ENCODE results near the gene FSD1.

The FSD1 gene

DNA sequence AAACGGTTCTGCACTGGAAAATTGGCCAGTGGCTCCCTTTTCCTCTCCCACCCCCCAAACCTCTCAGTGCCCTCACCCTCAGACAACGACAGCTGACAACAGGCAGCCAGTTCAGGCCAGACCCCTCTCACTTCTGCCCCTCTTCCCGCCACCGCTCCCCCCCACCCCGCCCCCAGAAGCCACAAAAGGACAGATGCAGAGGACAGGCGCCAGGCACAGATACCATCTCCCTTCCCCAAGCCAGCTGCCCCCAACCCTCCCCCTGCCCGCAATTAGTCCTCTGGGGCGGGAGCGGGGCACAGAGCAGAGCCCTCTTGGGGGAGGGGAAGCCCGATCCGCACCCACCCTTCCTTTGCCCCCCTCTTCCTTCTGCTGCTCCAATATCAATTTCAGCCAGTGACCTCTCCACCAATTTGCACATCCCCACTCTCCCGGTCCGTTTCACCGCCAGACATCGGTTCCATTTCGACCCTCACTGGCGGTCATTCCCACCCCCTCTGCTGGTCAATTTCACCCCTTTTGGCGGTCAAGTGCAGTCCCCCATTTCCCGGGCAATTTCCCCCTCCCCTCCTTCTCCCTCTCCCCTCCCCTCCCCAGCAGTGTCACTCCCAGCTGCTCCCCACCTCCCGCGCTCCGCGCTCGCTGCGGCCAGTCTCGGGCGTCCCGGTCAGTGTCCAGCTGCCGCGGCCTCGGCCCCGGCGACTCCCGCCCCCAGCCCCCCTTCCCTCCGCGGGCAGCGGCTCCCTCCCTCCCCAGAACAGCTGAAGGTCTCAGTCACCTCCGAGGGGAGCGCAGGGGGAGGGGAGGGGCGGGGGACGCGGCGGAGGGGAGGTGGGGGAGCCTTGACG, 25.8 kb upstream of the FSD1 start, which contains the start of gene SHD:
Gene SHD, plus strand, starts transcription at position 848 of the 848 bp plus-strand sequence. CDS start 798 bp downstream, outside the sequence.
- TF ChIP-seq ESRRG (CRISPR knock-in tag; IDR thresholded peaks at IDR 0.05) (no peak), TCF4 (CRISPR knock-in tag; IDR thresholded peaks at IDR 0.05; ENCODE audit: borderline replicate concordance) (peak; percentile 45; the same call in 1 of the 2 replicates)
- ATAC-seq, result peak; percentile 61

- ATAC-seq, result no peak; the same call in 1 of the 3 replicates
- TF ChIP-seq CREB5 (CRISPR knock-in tag; IDR thresholded peaks at IDR 0.05; ENCODE audit: low read depth) (no peak), ARNTL (CRISPR knock-in tag; IDR thresholded peaks at IDR 0.05; ENCODE audit: borderline replicate concordance, low read depth) (no peak), SNAI2 (CRISPR knock-in tag; IDR thresholded peaks at IDR 0.05) (no peak), ZNF70 (CRISPR knock-in tag; IDR thresholded peaks at IDR 0.05) (no peak), BACH2 (CRISPR knock-in tag; IDR thresholded peaks at IDR 0.05; ENCODE audit: borderline replicate concordance) (no peak), ISL1 (CRISPR knock-in tag; IDR thresholded peaks at IDR 0.05) (no peak), ESRRG (CRISPR knock-in tag; IDR thresholded peaks at IDR 0.05) (no peak), OSR1 (CRISPR knock-in tag; IDR thresholded peaks at IDR 0.05) (no peak), CSDC2 (CRISPR knock-in tag; IDR thresholded peaks at IDR 0.05) (no peak), PATZ1 (CRISPR knock-in tag; IDR thresholded peaks at IDR 0.05; ENCODE audit: borderline replicate concordance) (no peak), TOX (CRISPR knock-in tag; IDR thresholded peaks at IDR 0.05; ENCODE audit: borderline replicate concordance) (no peak), ZNF565 (CRISPR knock-in tag; conservative IDR thresholded peaks at IDR 0.05; ENCODE audit: low read depth) (no peak), GLIS3 (CRISPR knock-in tag; IDR thresholded peaks at IDR 0.05) (no peak)
- TF ChIP-seq, protein P1, sequence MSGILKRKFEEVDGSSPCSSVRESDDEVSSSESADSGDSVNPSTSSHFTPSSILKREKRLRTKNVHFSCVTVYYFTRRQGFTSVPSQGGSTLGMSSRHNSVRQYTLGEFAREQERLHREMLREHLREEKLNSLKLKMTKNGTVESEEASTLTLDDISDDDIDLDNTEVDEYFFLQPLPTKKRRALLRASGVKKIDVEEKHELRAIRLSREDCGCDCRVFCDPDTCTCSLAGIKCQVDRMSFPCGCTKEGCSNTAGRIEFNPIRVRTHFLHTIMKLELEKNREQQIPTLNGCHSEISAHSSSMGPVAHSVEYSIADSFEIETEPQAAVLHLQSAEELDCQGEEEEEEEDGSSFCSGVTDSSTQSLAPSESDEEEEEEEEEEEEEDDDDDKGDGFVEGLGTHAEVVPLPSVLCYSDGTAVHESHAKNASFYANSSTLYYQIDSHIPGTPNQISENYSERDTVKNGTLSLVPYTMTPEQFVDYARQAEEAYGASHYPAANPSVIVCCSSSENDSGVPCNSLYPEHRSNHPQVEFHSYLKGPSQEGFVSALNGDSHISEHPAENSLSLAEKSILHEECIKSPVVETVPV (CRISPR knock-in tag; IDR thresholded peaks at IDR 0.05), result no peak
These were observed 25.2 kb upstream of the FSD1 start for GRCh38 chr19:4279267-4279529.

- no peak for TF ChIP-seq CSDC2 (CRISPR knock-in tag; IDR thresholded peaks at IDR 0.05)
- no peak for TF ChIP-seq PATZ1 (CRISPR knock-in tag; IDR thresholded peaks at IDR 0.05; ENCODE audit: borderline replicate concordance)
- no peak for TF ChIP-seq ESRRG (CRISPR knock-in tag; IDR thresholded peaks at IDR 0.05)
- no peak for TF ChIP-seq ARNTL (CRISPR knock-in tag; IDR thresholded peaks at IDR 0.05; ENCODE audit: borderline replicate concordance, low read depth)
- no peak for TF ChIP-seq BACH2 (CRISPR knock-in tag; IDR thresholded peaks at IDR 0.05; ENCODE audit: borderline replicate concordance)
- TF ChIP-seq ISL1 (CRISPR knock-in tag; IDR thresholded peaks at IDR 0.05), result no peak
- TF ChIP-seq ZNF8 (CRISPR knock-in tag; IDR thresholded peaks at IDR 0.05), result no peak
- no peak for TF ChIP-seq CREB5 (CRISPR knock-in tag; IDR thresholded peaks at IDR 0.05; ENCODE audit: low read depth)
- TF ChIP-seq TCF4 (CRISPR knock-in tag; IDR thresholded peaks at IDR 0.05; ENCODE audit: borderline replicate concordance), result no peak
- TF ChIP-seq ZC3H10 (CRISPR knock-in tag; IDR thresholded peaks at IDR 0.05), result no peak
- no peak for TF ChIP-seq ZFP3 (CRISPR knock-in tag; IDR thresholded peaks at IDR 0.05)
- TF ChIP-seq PPARA (CRISPR knock-in tag; IDR thresholded peaks at IDR 0.05; ENCODE audit: borderline replicate concordance), result no peak
- no peak for TF ChIP-seq GLIS3 (CRISPR knock-in tag; IDR thresholded peaks at IDR 0.05)
- no peak for TF ChIP-seq RARB (CRISPR knock-in tag; IDR thresholded peaks at IDR 0.05)
- TF ChIP-seq TOX (CRISPR knock-in tag; IDR thresholded peaks at IDR 0.05; ENCODE audit: borderline replicate concordance), result no peak
- no peak for TF ChIP-seq SNAI2 (CRISPR knock-in tag; IDR thresholded peaks at IDR 0.05)
- TF ChIP-seq, protein P1 (CRISPR knock-in tag; IDR thresholded peaks at IDR 0.05), result no peak
- TF ChIP-seq OSR1 (CRISPR knock-in tag; IDR thresholded peaks at IDR 0.05), result no peak
- ATAC-seq, result no peak
These were observed 24.6 kb upstream of the FSD1 start for GRCh38 chr19:4279530-4280422.

Measured in SK-N-SH treated with all-trans-retinoic acid at 6 μM for 48 hours (cell line).